Activated CD4-positive, alpha-beta T cell treated with anti-CD3 and anti-CD28 coated beads, Interleukin-2, amount 50 U/mL, for 1 hour (primary cell): Measurements from ENCODE around the gene ANKRD23.
"Not testable (repeated sequence)": the region's sequence is repeated elsewhere in the genome, so short reads cannot be mapped to it uniquely, and the experiment has no call there.

ENCODE experiments used
- DNase-seq: peaks from one replicate; pipeline ENCODE4 v3.0.0-alpha.2; 2020

Gene ANKRD23

GRCh38 chr2:96843538-96844268, at the start of gene ANKRD23:
Gene ANKRD23, minus strand, starts transcription at chr2:96844021. Its CDS starts 29 bp downstream, at chr2:96843992.
- DNase-seq, result no peak

DNA sequence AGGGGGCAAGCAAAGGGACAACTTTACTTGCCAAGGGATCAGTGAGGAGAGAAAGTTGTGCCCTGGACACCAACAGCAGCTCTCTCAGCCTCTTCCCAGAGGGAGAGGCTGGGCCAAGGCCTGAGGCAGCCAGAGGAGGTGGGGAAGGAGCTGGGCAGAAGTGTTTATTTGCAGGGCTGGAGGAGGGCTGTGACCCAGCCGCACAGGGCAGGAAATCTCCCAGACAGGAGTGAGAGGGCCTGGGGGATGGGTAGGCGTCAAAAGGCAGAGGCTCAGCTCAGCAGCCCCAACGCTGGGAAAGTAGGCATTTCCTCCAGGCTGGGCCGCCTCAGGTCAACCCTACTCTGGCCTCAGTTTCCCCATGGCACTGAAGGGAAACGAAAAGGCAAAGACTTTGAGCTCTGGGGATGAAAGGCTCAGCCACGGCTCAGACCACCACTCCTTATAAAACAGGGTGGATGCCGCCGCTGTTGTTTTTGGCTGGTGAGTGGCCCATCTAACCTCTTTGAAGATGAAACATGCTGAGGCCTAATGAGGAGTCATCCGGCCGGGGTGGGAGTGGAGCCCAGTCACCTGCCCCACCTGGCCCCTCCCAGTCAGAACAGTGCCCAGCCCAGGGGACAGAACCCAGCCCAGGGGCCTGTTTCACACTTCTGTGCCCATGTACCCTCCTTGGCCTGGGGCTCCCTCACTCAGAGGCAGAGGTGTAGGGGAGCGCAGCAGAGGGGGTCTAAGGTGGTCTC, 47.9 kb upstream of the ANKRD23 start:
- peak; percentile 26 for DNase-seq

DNA sequence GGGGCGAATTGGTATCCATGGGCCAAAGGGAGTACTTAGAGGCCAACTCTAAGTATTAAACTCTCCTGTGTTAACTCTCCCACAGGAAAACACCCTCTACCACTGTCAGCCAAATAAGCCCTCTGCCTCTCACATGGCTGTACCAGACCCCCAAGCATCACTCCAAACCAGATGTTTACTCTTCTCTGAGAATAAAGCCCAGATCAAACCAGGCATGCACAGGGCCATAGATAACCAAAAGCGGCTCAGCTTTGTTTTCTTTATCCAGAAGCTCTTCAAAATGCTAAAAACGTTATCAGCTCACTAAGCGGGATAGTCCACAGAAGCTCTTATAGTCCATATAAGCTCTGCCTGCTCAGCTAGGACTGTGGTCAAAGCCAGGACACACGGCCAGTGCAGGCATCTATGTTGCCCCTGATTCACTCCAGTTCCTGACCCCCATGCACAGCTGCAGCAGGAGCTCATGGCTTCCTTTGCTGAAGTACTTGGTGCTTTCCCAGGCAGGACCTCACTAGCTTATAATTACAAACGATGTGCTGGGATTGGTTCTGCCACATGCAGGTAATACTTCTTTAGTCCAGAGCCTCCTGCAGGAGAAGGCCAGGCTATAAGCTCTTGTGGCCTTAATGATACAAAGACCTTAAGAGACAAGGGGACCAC, 47.0 kb upstream of the ANKRD23 start:
- DNase-seq, result no peak

- no peak for DNase-seq
These were observed 46.4 kb upstream of the ANKRD23 start for GRCh38 chr2:96890252-96890651.

- DNase-seq, result not testable (repeated sequence)
These were observed 45.7 kb upstream of the ANKRD23 start for GRCh38 chr2:96889502-96889901.

GRCh38 chr2:96888072-96889011, 44.5 kb upstream of the ANKRD23 start:
- no peak for DNase-seq

- no peak for DNase-seq
These were observed 43.7 kb upstream of the ANKRD23 start for GRCh38 chr2:96887493-96888012.

DNA sequence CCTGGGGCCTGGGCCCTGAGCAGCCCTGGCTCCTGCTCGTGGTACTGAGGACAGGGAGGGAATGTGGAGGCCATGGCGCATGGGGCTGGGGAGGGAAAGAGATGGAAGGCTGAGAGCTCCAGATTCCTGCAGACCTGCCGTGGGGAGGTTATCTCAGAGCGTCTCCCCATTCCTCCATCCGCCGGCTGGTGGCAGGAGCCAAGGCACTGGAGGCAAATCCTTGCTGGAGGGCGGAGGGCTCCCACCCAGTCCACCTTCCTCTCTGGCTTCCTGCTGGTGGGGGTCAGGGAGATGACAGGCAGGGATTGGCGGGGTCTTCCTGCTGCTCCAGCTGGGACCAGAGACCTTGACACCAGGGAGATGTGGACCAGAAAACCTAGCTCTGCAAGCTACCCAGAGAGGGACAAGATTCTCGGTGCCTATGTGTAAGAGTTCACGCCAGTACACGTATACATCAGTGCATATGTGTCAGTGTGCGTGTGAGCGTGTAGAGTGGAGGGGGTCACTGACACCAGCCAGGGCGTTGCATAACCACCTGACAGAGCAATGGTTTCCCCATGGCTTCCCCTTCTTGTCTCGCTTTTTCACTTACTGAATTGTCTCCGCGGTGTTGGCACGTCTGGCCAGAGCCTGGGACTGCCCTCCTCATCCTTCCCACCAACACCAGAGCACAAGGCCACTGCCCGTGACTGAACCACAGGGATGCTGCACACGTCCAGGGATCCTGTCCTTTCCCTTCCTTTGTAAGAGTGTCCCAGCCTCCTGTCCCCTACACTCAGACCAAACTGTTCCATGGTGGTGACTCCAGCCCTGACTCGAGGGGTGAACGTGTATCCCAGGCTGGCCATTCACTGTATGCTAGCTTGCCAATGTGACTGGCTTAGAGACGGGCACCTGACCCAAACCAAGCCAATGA, 41.9 kb upstream of the ANKRD23 start:
- DNase-seq, result no peak

DNA sequence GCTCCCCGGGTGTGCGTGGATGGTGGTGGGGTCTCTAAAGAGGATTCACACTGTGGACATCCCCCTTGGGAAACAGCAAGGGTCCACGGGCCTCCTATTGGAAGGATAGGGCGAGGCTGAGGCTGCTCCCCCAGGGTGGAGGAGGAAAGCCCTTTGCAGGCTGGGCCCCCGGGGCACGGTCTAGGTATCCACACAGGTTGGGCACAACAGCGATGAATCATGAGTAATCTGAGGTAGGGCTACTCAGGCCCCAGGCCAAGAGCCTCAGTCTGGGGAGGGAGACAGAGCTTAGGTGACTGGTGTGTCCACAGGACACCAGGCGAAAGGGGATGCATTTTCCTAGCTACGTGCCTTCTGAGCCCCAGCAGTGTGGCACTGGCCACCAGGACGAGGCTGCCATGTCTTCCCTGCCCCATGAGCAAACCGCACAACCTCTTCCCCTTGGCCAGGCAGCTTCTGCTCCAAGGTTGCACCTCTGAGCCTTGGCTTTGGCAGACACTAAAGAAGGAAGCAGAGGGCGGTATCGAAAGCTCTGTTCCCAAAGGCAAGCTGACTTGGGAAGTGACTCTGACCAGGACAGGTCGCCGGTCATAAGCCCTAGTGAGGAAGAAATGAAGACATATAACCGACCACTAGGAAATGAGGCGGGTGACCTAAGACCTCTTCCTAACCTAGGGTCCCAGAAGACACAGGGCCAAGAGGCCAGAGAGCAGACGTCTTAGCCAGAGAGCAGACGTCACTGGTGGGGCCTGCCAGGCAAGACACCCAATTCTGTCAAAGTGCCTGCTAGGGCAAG, 40.7 kb upstream of the ANKRD23 start:
- no peak for DNase-seq

DNA sequence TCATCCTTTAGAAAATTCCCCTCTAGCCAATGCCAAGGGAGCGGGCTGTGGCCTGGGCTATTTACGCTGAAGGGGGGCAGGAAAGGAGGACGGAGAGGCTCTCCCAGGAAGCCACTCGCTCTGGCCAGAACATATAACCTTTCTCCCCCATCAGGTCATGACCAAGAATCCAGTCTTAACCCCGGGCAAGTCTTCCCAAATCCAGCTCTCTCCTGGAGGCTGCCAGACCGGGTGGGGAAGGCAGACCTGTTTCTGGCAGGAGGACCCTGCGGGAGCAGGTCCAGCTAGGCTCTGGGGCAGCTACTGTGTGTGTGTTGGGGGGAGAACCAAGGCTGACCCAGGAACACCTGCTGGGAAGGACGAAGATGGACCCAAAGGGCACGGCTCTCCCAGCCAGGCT, 39.5 kb upstream of the ANKRD23 start:
- no peak for DNase-seq

- DNase-seq, result no peak
These were observed 39.1 kb upstream of the ANKRD23 start for GRCh38 chr2:96882906-96883305.

GRCh38 chr2:96882230-96882629, 38.4 kb upstream of the ANKRD23 start:
- no peak for DNase-seq

DNA sequence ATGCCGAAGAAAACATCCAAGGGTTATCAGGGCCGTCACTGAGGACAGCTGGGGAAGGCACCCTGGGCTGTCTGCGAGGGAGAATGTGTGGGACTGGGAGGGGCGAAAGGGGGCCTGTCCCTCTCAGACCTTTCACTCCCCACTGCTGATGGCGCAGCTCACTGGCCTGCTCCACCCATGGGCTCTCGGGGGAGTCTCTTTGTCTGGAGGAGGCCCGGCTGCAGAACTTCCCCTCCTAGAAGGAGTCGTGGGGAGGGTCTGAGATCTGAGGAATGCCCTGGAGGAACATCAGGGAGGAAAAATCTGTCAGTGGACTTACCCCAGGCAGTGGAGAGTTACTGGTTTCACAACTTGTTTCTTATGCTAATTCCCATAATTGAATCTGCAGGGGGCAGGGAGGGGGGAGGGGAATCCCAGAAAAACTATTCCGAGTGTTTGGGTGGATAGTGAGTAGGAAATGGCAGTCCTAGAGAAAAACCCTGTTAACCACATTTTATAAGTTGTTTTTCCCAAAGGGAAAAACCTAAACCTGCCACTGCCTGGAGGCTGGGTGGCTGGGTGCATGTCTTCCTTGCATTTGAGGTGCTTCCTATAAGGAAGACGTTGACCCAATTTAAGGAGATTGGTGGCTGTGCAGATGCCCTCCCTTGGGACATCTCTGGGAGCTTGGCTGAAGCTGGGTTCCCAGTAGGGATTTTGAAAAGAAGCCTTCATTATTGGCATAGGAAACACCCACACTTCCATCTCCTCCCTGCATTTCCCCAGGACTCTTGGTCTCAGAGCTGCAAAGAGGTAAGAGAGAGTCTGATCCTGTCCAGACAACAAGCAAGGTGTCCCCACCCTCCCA, 37.8 kb upstream of the ANKRD23 start:
- no peak for DNase-seq

- DNase-seq, result no peak
These were observed 37.1 kb upstream of the ANKRD23 start for GRCh38 chr2:96880891-96881273.

DNA sequence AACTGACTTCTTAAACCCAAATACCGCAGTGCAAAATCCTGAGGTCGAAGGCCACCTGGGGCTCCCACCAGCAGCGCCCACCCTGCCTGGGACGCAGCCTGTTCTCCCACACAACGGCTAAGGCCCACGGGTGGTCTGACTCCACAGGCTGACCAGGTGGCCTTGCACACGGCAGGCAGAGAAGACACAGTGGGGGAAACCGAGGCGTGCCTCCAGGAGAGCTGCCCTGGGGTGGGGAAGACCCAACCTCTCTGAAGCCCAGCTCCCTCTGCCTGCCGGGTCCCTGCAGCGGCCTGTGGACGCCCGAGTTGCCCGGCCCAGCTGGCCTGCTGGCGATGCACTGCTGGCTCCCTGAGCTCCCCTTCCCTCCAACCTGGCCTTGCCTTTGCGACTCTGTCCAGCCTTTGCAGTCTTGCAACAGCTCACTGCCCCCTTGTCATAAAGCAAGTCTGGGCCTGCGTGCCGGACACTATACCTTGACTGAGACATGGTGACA, 35.8 kb upstream of the ANKRD23 start:
- no peak for DNase-seq

GRCh38 chr2:96878796-96879544, 35.1 kb upstream of the ANKRD23 start:
- no peak for DNase-seq

DNA sequence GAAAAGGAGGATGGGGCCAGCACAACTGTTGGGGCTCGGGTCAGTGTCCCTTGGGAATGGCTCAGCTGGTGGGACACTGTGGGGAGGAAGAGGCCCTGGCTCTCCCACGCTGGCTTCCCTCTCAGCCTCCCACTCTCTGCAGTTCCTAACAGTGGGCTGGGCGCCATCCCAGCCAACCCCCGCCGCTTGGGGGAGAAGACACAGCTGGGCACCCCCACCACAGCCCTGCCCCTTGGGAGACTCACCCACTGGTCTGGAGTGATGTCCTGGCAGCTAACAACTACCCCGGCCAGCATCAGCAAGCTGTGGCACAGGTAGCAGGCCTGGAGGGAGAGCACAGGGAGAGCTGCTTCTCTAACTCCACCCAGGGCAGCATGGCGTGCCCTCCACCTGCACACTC, 34.4 kb upstream of the ANKRD23 start:
- no peak for DNase-seq

DNA sequence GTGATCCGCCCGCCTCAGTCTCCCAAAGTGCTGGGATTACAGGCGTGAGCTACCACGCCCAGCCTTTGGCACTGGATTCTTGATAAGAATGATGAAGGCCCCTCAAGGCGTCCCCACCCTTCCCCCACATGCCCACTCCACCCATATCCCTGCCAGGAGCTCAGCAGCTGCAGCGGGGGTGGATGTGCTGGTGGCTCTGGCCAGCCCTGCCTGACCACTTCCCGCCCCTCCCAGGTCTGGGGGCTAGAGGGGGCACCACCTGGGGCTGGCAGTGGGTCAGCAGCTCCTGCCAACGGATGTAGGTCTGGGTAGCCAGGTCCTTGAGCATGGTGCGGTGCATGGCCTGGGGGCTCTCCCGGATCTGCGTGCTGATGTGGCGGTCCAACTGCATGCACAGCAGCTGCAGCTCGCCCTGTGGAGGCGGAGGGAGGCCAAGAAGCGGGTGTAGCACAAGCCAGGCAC, 33.8 kb upstream of the ANKRD23 start:
- DNase-seq, result no peak
